GM18517 (cell line): ENCODE results near the gene RASGRF2.
"Not testable (repeated sequence)": the region's sequence is repeated elsewhere in the genome, so short reads cannot be mapped to it uniquely, and the experiment has no call there.

Experiments used
- ATAC-seq: cut with Tn5 transposase; IDR thresholded peaks from one replicate; pipeline ENCODE4 v1.9.1; 2021; ENCODE audit warnings: mild to moderate bottlenecking, moderate library complexity; ENCODE audit not compliant: unreplicated experiment

Gene RASGRF2

GRCh38 chr5:80982093-80982492 lies 21.9 kb downstream of the RASGRF2 start:
- ATAC-seq, result no peak

GRCh38 chr5:80985600-80986228 lies 25.6 kb downstream of the RASGRF2 start:
- no peak for ATAC-seq

DNA sequence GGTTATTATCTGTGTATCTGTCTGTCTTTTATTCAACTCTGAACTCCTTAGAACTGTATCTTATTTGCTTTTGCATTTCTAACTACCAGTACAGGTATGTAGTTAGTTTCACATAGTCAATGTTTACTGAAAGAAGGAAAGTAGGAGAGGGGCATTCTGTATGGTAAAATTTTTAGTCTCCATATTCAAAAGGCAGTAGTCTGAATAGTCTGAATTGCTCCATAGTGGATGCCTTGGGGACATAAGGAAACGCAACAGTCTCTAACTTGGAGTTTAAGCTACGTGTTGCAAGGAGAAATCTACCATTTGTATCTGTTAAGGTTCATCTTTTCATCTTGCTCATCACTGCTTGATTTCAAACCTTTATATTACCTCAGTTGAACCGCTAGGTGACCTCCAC lies 26.2 kb downstream of the RASGRF2 start:
- ATAC-seq, result no peak

DNA sequence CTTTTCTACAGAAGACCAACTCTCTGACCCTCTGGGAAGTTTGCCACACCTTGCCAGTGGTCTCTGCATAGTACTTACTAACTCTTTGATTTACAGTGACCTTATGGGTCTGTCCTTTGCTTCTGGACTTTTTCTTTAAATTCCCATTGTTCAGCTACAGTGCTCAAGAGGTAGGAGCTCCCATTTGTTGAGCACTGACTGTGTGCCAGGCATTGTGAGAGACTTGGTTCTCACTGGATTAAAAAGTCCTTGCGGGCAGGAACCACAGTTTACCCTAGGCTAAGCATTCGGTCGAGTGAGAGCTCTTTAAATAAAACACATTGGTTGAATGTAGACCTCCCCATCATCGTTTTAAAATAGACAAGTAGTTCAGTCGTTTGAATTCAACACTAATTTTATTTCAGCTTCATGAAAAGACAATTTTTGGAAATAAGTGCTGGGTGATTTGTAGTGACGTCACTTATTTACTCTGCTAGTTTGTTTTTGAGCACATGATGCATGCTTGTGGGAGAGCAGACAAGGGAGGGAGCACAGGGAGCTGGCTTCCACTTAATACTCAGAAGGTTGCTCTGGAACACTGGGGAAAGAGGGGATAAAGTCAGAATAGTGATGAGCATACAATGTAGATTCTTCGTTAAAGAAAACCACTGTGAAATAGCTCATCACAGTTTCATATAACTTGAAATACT lies 27.1 kb downstream of the RASGRF2 start:
- no peak for ATAC-seq

GRCh38 chr5:80988419-80988935 lies 28.3 kb downstream of the RASGRF2 start:
- ATAC-seq, result no peak

DNA sequence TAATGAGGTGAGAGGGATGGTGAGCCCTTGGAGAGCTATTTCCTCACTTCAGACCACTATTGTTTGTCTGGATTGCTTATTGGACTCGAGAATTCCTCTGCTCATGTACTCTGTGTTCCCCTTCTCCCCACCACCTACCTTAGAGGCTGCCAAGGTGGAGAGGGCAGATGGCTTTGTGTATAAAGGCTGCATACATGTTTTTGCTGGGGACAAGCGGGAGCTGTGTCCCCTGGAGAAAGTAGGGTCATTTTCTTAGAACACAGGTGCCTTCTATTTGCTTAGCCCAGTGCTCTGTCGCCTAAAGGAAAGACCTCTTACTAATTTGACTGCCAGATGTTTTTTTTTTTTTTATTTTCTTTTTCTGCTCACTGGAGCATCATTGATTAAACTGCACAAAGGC lies 29.7 kb downstream of the RASGRF2 start:
- no peak for ATAC-seq

GRCh38 chr5:80990527-80990926 lies 30.4 kb downstream of the RASGRF2 start:
- no peak for ATAC-seq

DNA sequence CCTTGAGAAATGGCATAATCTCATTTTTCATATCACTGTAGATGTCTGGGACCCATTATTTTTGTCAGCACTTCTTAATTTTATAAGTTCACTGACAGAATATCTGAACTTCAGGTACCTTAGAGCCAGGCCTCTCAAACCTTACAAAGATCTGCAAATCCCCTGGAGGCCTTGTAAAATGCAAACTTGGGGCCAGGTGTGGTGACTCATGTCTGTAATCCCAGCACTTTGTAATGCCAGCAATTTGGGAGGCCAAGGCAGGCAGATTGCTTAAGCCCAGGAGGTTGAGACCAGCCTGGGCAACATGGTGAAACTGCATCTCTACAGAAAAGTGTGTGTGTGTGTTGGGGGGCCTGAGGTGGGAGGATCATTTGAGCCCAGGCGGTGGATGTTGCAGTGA lies 30.8 kb downstream of the RASGRF2 start:
- ATAC-seq, result no peak

- no peak for ATAC-seq
These were observed 35.7 kb downstream of the RASGRF2 start for GRCh38 chr5:80995908-80996307.

DNA sequence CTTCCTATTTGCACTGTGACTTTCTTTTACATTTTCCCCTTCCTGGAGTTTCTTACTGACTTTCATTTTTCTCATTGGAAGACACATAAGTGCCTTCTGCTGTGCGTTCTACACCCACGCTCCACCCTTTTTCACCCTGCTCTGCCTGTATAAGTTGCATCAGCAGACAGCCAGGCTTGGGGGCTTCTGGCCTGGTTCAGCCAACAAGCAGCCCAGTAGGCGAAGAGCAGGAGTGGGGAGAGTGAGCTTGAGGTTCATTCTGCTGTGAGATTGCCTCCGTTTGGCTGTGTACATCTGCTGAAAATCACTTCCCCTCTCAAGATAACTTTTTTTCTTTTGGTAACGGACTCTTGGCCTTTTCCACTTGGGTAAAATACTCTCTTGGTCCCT lies 38.4 kb downstream of the RASGRF2 start:
- no peak for ATAC-seq

GRCh38 chr5:81003811-81004386 lies 43.7 kb downstream of the RASGRF2 start:
- no peak for ATAC-seq

DNA sequence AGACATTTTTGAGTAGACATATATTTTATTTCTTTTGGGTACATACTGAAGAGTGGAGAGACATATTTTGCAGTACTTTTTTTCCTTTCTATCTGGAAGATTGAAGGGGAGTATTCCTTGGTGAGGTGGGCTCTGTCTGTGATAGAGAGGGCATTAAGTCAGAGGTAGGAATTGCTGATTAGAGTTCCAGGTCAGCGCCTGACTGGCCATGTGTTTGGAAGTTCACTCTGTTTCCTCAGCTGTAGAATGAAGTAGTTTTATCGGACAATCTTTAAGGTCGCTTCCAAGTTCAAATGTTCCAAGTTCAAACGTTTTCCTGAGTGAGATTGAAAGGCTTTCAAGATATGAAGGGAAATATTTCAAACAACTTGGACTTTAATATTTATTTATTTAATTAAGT lies 45.5 kb downstream of the RASGRF2 start:
- no peak for ATAC-seq

- ATAC-seq, result no peak
These were observed 46.1 kb downstream of the RASGRF2 start for GRCh38 chr5:81006231-81006630.

- no peak for ATAC-seq
These were observed 46.9 kb downstream of the RASGRF2 start for GRCh38 chr5:81006947-81007636.

DNA sequence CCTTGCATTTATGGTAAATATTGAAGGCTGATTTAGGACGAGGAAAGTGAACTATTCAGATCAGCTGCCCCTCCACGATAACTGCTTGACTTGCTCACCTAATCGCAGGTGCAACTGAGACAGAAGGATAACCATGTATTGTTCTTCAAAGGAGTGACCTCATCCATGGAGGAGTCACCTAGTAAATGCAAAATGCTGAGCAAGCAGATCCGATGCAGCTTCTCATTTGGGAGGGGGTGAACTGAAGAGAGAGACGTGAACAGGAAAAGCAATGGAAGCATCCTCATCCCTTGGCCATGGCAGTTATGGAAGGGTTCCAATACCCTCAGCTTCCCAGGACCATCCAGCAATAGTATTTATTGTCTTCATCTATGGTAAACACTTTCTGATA lies 47.5 kb downstream of the RASGRF2 start:
- ATAC-seq, result no peak

GRCh38 chr5:81010336-81011169 lies 50.4 kb downstream of the RASGRF2 start:
- ATAC-seq, result no peak

DNA sequence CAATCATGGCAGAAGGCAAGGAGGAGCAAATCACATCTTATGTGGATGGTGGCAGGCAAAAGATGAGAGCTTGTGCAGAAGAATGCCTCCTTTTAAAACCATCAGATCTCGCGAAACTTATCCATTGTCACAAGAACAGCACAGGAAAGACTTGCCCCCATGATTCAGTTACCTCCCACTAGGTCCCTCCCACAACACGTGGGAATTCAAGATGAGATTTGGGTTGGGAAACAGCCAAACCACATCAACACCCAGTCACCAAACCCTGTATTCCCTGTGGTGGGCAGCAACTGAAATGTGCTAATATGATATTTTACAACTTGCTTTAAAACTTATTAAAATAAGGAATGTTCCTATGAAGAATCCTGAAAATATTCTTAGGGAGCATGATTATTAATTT lies 54.2 kb downstream of the RASGRF2 start:
- no peak for ATAC-seq

GRCh38 chr5:81016116-81016515 lies 56.0 kb downstream of the RASGRF2 start:
- no peak for ATAC-seq

DNA sequence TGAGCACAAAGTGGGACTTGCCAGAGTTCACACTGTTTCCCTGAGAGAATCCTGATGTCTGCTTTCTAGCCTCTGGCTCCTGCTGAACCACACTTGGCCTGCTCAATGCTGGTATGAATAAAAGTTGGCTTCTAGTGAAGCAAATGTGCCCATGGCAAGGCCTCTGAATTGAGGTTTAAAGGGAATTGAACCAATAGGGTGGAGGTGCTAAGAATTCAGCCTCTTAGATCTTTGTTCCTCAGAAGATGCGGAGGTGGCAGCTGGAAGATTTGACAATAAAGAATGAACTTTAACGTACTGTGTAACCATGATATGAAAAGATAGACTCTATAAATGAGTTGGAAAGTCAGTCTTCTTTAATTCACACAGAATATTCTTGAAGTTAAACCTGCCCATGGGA lies 57.2 kb downstream of the RASGRF2 start:
- no peak for ATAC-seq

GRCh38 chr5:81018608-81019007 lies 58.4 kb downstream of the RASGRF2 start:
- not testable (repeated sequence) for ATAC-seq

- ATAC-seq, result no peak
These were observed 59.6 kb downstream of the RASGRF2 start for GRCh38 chr5:81019748-81020147.
